Stomach (tissue), 9 donors: ENCODE results near the gene CASS4. TPM values are rescaled to one million over a fixed set of nuclear protein-coding genes. Genes with fewer than 3 reads are reported as not detected.
A peak's percentile ranks its signal among the peaks of the same experiment; 100 is the strongest.

Experiments
- DNase-seq, 2 donors: peaks; one replicate each; pipeline versions ENCODE4 v3.0.0 to v3.0.0-alpha.2; 2013 to 2019
- H3K27ac ChIP-seq, 5 donors: fragments of 200-600 bp in 4 of 5; sonication (generic) in 4 of 5; one replicate each; pipeline ENCODE4 v1.5.1; 2013 to 2019; ENCODE audit warnings: mild to moderate bottlenecking in 1 of 5, moderate library complexity in 1 of 5
- H3K27me3 ChIP-seq, 3 donors: fragments of 200-600 bp; sonication (generic); one replicate each; pipeline ENCODE4 v1.5.1; 2017 to 2019; ENCODE audit warnings: mixed run types in 1 of 3
- H3K36me3 ChIP-seq, 4 donors: fragments of 200-600 bp; sonication (generic); 1 replicate in 3 of 4; 2 replicates in 1 of 4; pipeline ENCODE4 v1.5.1; 2016 to 2019
- H3K4me1 ChIP-seq, 4 donors: fragments of 200-600 bp; sonication (generic); one replicate each; pipeline ENCODE4 v1.5.1; 2016 to 2019
- H3K4me3 ChIP-seq, 4 donors: fragments of 200-600 bp; sonication (generic) in 3 of 4; one replicate each; pipeline ENCODE4 v1.5.1; 2016 to 2019; ENCODE audit warnings: mild to moderate bottlenecking in 1 of 4
- H3K9me3 ChIP-seq, 4 donors: fragments of 200-600 bp; sonication (generic); one replicate each; pipeline ENCODE4 v1.5.1; 2016 to 2019
- CTCF ChIP-seq, 7 experiments: fragments of 450-650 bp in 4 of 7; fragments of 200-600 bp in 3 of 7; sonication (generic) in 3 of 7; IDR thresholded peaks; one replicate each; pipeline ENCODE4 v1.5.1; 2016 to 2019; ENCODE audit warnings: antibody characterized with exemption in 7 of 7, control low read depth in 2 of 7, mild to moderate bottlenecking in 1 of 7
- EP300 ChIP-seq: sonication (generic); formaldehyde crosslinking; IDR thresholded peaks from one replicate; pipeline ENCODE4 v1.6.1; 2017; ENCODE audit warnings: antibody characterized with exemption
- POLR2A ChIP-seq, 4 donors: fragments of 450-650 bp; IDR thresholded peaks; one replicate each; pipeline ENCODE4 v1.6.1; 2016; ENCODE audit warnings: antibody characterized with exemption in 4 of 4, control low read depth in 2 of 4, mild to moderate bottlenecking in 1 of 4, moderate library complexity in 1 of 4
- POLR2AphosphoS5 ChIP-seq, 3 donors: sonication (generic); formaldehyde crosslinking; IDR thresholded peaks; one replicate each; pipeline ENCODE4 v1.6.1; 2016; ENCODE audit warnings: antibody characterized with exemption in 3 of 3
- WGBS, 5 donors: extraction: QIAGEN DNeasy Blood & Tissue Kit in 3 of 5; methylation state at CpG; one replicate each; pipeline versions ENCODE4 v1.1.5 to v1.1.7; 2013 to 2018; 5-methylcytosine and 5-hydroxymethylcytosine counted together
- intact Hi-C: fragments of 100-400 bp; cut with DNase I; formaldehyde crosslinking; loops from one replicate; pipeline ENCODE4 v1.15.1; 2023; ENCODE audit warnings: low total_unique reads
- polyA plus RNA-seq, 3 donors: library from polyadenylated mRNA; stranded (reverse); fragments of 200-250 nt; gene quantifications; one replicate each; pipeline ENCODE4 v1.2.3, GENCODE V29; 2013
- total RNA-seq, 5 donors: library from RNA; depleted of rRNA; stranded (reverse); fragments of >200 nt; gene quantifications; one replicate each; pipeline versions ENCODE4 v1.1.0 to v1.2.3, GENCODE V29; 2014 to 2016
- donor health status: healthy with polysubstance abuse.
- donor health status: Bipolar disorder and iron deficiency.
- donor health status: healthy.

CASS4 gene
- total and polyA plus RNA-seq, 8 donors, result 0.23 to 8.2 (median 1.6) TPM; not detected in 1

GRCh38 chr20:56440346-56441007, 28.4 kb downstream of the CASS4 start:
- Histone ChIP-seq H3K36me3 (no peaks in the 10 kb centered on the region), H3K4me1 (peaks cover 0 to 22% (median 7%) of the 10 kb centered on the region in 4 donors), H3K4me3 (no peak overlapping the region), H3K9me3 (no peaks in the 10 kb centered on the region), H3K27me3 (peaks cover 0 to 14% (median 0%) of the 10 kb centered on the region in 3 donors), H3K27ac (peak overlapping the region in 2 of 5 donors; percentile 26 to 60)
- peak in 1 of 2 donors; percentile 41 for DNase-seq
- intact Hi-C loops, result no loop called here
- no peak for TF ChIP-seq EP300
- TF ChIP-seq POLR2A (IDR thresholded peaks at IDR 0.05), result no peak
- no peak for TF ChIP-seq CTCF (IDR thresholded peaks at IDR 0.05)
- no peak for TF ChIP-seq POLR2AphosphoS5 (IDR thresholded peaks at IDR 0.05)
- 66 to 74% (median 68%) methylated on average over 4 of the region's 4 CpGs for WGBS, 5 donors

GRCh38 chr20:56442389-56443365, 30.6 kb downstream of the CASS4 start:
- H3K27ac ChIP-seq, result peak overlapping the region in 1 of 5 donors; percentile 5
- TF ChIP-seq POLR2AphosphoS5 (IDR thresholded peaks at IDR 0.05) (no peak), POLR2A (IDR thresholded peaks at IDR 0.05) (no peak), EP300 (no peak), CTCF (IDR thresholded peaks at IDR 0.05) (no peak)
- peaks cover 0 to 19% (median 0%) of the 10 kb centered on the region in 3 donors for H3K27me3 ChIP-seq
- H3K36me3 ChIP-seq, result no peaks in the 10 kb centered on the region
- H3K9me3 ChIP-seq, result no peaks in the 10 kb centered on the region
- peaks cover 0 to 22% (median 7%) of the 10 kb centered on the region in 4 donors for H3K4me1 ChIP-seq
- WGBS, 5 donors, result 84 to 87% (median 84%) methylated on average over 16 to 17 of the region's 17 CpGs
- intact Hi-C loops, result no loop called here
- H3K4me3 ChIP-seq, result no peak overlapping the region
- DNase-seq, result no peak

- H3K4me1 ChIP-seq, result peaks cover 0 to 22% (median 7%) of the 10 kb centered on the region in 4 donors
- no peaks in the 10 kb centered on the region for H3K36me3 ChIP-seq
- WGBS, 5 donors, result 47 to 63% (median 58%) methylated on average over 27 of the region's 27 CpGs
- H3K27ac ChIP-seq, result peak overlapping the region in 2 of 5 donors; percentile 26 to 31
- DNase-seq, result peak in 1 of 2 donors; percentile 73
- TF ChIP-seq EP300, result no peak
- no peak for TF ChIP-seq POLR2AphosphoS5 (IDR thresholded peaks at IDR 0.05)
- no peak for TF ChIP-seq POLR2A (IDR thresholded peaks at IDR 0.05)
- no peak for TF ChIP-seq CTCF (IDR thresholded peaks at IDR 0.05)
- H3K27me3 ChIP-seq, result peaks cover 0 to 19% (median 0%) of the 10 kb centered on the region in 3 donors
- intact Hi-C loops, result no loop called here
- H3K9me3 ChIP-seq, result no peaks in the 10 kb centered on the region
- no peak overlapping the region for H3K4me3 ChIP-seq
Measured at GRCh38 chr20:56443654-56444540, 31.8 kb downstream of the CASS4 start.
